ENCODE results near the gene NFU1.
A peak's percentile ranks its signal among the peaks of the same experiment; 100 is the strongest.
"Not testable (repeated sequence)": the region's sequence is repeated elsewhere in the genome, so short reads cannot be mapped to it uniquely, and the experiment has no call there.

The NFU1 gene

DNA sequence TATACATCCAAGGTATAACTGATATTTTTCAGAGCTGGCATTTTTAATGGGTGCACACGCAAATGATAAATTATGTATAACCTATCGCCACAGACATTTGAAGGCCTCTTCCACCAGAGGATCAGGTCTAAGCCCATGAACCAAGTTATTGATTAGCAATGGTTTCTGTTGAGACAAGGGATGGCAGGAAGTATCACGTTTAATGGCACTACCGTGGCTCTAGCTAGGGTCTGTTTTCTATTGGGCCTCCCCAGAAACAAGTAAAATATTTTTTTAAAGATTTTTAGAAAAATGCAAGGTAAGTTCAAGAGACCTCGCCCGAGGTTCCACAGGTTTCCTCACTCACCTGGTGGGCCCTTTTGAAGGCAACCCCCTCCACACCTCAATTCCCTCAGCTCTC lies 50.9 kb downstream of the NFU1 start:
- DNase-seq: no peak

DNA sequence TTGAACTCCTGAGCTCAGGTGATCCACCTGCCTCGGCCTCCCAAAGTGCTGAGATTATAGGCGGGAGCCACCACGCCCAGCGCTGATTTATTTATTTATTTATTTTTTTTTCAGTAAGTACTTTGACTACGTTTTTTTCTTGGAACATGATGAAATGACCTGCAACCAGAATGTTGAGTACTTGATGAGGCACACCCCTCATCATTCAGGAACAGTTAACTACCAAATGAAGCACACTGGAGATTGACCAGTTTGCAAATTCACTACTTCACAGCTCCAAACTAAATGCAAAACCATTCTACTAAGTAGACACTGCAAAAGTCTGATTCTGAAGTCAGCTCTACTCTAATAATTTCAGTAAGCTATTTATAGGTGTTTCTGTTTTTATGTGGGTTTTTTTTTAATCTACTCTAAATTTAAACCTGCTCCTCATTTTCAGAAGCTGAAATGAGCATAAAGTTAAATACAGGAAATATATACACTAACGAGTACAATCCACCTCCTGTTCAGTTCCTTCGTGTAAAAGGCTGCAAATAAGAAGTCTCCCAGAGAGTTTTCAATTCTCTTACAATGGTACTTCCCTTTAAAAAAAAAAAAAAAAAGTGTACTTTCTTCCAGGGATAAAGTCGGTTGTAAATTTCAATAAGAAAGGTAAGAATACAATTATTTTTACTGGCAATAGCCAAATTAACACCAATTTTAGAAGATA lies 51.6 kb downstream of the NFU1 start:
- DNase-seq: no peak

DNA sequence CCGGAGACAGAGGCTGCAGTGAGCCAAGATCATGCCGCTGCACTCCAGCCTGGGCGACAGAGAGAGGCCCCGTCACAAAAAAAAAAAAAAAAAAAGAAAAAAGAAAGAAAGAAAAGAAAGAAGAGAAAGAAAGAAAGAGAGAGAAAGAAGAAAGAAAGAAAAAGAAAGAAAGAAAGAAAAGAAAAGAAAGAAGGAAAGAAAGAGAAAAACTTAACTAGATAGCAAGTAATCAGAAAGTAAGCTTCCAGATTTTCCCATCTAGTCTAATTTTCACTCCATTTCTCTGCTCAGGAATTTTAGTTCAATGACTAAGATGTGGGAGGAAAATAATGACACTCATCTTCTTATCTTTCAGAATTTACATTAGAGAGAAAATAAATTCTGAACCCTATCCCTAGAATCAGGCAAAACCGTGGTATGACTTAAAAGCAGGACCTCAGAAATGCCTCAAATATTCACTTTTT lies 52.6 kb downstream of the NFU1 start:
- DNase-seq: no peak

DNA sequence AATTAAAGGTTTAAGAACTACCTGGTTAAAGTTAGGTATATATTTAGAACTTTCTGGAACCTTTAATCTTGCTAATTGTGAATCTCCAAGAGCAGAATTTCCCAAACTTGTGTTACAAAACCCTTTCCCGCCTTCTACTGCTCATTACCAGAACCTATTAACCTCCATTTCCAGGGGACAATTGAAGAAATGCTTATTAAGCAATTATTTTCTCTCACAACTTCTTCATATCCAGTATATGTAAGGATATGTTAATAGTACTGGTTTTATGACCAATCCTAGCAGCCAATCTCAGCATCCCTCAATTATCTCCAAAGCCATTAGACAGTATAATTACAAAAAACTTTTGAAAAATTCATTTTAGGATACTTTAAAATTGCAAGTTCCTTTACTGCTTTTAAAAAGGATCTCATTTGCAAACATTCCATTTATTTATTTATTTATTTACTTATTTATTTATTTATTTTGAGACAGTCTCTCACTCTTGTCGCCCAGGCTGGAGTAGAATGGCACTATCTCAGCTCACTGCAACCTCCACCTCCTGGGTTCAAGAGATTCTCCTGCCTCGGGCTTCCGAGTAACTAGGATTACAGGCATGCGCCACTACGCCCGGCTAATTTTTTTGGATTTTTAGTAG lies 53.9 kb downstream of the NFU1 start:
- no peak for DNase-seq

DNA sequence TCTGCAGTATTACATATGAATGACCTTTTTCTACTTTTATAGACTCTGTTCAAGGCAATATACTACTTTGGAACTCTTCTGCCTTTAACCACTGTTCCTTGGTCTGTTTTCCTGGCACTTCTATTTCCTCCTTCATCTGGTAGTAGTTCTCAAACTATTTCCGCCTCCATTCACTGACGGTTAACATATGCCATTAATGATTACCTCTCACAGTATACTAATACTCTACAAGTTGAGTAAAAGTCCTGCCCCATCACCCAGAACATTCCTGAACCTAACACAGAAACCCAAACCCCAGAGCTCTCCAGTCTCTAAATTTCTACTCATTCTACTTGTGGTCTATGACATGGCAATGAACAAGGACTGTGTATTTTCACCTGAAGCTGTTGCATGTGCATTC lies 54.7 kb downstream of the NFU1 start:
- DNase-seq: no peak

DNA sequence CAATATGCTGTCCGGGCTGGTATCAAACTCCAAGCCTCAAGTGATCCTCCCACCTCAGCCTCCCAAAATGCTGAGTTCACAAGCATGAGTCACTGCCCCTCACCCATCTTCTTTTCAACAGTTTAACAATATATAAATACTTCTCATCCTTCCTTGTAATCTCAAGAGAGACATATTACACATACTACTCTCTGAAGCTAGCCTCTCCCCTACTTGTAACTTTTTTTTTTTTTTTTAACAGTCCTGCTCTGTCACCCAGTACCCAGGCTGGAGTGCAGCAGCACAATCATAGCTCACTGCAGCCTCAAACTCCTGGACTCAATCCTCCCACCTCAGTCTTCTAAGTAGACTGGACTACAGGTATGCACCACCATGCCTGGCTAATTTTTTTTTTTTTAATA lies 55.9 kb downstream of the NFU1 start:
- DNase-seq: peak; percentile 22

DNA sequence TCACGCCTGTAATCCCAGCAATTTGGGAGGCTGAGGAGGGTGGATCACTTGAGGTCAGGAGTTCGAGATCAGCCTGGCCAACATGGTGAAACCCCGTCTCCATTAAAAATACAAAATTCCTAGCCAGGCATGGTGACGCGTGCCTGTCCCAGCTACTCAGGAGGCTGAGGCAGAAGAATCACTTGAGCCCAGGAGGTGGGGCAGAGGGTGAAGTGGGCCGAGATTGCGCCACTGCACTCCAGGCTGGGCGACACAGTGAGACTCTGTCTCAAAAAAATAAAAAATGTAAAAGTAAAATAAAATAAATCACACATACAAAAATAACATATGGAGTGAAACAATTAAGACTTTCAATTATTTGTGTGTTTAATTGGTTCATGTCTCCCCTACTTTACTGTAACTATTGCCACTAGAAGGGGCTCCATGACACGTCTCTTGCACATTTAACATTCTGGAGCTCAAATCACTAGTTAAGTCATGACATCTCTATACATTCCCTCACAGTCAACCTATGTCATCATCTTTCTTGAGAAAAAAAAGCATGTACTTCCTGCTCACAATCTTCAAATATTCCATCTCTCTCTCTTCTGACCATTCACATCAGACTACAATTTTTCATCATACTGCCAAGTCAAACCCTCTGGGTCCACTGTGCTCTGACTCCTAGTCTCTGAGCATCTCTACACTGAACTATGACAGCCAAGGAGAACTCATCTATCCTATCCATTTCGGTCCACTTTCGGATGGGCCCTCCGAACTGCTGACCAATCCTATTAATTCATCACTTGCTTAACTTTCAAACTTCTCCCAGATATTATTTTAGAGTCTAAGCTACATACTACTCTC lies 56.9 kb downstream of the NFU1 start:
- no peak for DNase-seq

DNA sequence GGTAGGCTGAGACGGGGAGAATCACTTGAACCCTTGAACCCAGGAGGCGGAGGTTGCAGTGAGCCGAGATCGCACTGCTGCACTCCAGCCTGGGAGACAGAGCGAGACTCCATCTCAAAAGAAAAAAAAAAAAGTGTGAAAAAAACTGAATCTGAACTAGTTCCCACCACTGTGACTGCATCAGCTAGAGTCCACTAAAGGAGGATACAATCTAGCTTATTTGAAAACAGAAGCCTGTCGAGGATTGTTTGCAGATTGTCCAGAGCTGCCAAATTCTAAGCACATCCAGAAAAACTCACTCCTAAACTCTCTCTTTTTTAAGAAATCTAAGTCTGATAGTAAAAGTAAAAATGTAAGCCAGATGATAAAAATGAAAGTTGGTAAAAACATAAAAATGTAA lies 60.8 kb downstream of the NFU1 start:
- no peak for DNase-seq

DNA sequence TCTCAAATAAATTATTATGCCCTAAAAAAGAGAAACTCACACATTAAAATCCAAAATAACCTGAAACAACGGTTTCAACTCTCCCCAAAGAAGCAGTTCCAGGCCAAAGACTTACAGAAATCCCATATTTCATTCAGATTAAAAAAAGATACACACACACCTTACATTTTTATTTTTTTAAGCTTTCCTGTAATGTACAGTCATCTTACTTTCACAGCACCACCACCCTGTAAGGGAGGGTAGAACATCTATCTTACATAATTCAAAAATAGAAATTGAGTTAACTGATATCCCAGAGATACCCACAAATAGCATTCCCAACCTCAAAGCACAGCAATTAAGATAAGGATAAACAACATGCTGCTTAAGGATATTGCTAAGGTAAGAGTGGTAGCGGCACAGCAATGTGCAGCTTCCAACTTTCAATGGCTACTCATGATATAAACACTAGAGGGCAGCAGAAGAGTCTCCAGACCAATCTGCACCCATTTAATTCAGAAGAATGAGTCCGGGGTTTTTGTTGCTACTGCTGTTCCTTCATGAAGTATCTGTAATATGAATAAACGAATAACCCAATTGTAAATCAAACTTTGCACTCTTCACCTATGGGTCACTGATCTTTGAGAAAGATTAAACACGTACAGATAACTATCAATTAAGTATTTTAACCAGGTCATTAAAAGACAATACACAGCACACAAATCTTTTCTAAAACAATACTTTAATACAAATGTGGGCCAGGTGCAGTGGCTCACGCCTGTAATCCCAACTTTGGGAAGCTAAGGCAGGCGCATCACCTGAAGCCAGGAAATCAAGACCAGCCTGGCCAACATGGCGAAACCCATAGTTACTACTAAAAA lies 61.5 kb downstream of the NFU1 start:
- peak; percentile 12 for DNase-seq

DNA sequence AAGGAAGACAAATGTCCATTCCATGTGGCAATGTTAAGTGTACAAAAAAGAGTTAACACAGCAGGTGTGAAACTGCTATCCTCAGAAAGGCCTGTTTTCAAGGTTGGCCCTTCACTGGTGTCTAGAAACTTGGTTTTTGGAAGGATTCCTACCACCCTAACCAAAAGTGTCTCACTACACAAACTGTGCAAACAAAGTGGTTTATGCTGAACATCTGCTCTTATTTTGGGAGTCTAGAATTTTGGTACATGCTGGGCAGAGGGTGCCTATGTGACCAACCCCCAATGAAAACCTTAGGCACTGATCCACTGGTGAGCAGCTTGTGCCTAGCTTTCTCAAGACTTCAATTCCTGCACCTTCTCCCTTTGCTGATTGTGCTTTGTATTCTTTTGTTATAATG lies 64.5 kb downstream of the NFU1 start:
- no peak for DNase-seq

DNA sequence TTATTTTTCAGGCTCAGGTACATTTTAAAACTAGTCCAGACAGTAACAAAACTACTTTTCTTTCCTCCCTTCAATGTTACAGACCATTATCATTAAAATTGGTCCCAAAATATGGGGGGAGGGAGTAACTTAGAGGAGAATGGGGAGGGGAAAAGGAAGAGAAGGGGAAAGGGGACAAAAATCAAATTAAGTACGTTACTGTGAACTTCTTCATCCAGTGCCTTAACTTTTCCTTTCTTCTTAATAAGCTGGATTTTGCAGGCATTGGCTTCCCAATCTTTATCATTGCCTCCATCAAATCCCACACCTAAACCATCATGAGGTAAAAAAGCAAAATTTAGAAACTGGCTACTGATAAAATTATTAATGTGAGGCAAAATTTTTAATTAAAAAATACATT lies 67.4 kb downstream of the NFU1 start:
- DNase-seq: no peak

DNA sequence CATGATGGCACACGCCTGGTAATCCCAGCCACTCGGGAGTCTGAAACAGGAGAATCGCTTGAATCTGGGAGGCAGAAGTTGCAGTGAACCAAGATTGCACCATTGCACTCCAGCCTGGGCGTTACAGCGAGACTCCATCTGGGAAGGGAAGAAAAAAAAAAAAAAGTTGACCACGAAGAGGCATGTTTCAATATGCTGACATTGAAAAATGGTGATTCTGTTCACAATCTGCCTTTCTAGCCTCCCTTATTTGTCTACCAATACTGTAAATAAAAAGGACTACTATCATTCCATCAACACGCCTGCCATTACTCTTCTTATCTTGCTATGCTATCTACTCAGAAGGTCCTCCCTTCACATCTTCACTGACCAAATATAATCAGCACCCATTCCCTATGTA lies 68.6 kb downstream of the NFU1 start:
- no peak for DNase-seq

DNA sequence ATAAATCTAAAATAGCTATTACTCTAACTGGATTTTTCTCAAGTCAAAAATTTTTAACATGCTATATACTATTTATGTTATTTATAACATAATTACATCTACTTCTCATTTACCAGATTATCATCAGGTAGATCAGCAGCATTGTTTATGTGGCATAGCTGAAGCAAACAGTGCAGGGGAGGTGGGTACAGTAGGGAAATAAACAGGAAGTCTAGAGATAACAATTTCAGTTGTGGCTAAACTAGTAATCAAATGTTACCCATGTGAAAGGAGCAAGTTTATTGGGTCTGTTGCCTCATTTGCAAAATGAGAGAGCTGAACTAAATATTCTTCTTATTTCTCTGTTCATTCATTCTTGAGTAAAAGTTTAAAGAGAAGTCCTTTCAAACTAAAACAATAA lies 77.9 kb downstream of the NFU1 start:
- no peak for DNase-seq

DNA sequence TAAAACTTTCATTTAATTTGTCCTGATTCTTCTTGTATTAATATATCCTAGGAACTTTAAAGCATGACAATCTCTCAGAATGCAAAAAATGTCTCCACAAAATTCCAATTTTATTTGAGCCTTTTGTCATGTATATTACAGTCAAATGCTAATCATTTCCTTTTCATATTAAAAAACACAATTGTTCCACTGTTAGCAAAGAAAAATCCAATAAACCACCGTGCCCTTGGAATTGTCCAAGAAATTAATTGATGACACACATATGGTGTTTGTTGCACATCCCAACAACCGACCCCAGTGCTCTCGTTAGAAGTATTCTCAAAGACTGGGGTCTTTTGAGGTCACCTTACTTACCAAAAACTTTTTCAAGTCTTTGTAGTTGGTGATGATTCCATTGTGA lies 78.3 kb downstream of the NFU1 start:
- no peak for DNase-seq

DNA sequence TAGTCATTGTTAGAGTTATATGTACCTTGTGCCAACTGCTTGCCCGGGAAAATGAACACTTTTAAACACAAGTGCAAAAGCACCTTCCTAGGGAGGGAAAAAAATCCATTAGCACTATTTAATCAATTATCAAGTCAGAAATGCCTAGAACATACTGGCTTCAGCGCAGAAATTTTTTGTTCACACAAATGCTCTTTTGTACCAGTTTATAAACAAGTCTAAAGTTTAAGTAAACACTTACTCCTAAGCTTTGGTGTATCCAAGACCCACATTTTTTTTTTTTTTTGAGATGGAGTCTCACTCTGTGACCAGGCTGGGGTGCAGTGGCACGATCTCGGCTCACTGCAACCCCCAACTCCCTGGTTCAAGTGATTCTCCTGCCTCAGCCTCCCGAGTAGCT lies 80.8 kb downstream of the NFU1 start:
- DNase-seq: no peak

DNA sequence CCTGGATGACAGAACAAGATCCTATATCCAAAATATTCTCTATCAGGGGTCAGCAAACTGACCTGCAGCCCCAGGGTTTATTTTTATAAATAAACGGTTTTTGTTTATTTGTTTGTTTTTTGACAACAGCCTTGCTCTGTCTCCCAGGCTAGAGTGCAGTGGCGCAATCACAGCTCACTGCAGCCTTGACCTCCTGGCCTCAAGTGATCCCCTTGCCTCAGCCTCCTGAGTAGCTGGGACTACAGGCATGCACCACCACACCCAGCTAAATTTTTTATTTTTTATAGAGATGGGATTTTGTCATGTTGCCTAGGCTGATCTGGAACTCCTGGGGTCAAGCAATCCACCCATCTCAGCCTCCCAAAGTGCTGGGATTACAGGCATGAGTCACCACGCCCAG lies 82.3 kb downstream of the NFU1 start:
- DNase-seq: not testable (repeated sequence)

DNA sequence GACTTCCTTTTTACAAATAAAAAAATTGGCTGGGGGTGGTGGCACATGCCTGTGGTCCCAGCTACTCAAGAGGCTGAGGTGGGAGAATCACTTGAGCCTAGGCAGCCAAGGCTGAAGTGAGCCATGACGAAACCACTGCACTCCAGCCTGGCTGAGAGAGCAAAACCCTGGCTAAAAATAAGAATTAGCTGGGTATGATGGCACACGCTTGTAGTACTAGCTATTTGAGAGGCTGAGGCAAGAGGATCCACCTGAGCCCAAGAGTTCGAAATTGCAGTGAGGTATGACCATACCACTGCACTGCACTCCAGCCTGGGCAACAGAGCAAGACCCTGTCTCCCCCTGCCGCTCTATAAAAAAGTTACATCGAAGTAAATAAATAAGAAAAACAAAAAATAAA lies 83.9 kb downstream of the NFU1 start:
- no peak for DNase-seq

DNA sequence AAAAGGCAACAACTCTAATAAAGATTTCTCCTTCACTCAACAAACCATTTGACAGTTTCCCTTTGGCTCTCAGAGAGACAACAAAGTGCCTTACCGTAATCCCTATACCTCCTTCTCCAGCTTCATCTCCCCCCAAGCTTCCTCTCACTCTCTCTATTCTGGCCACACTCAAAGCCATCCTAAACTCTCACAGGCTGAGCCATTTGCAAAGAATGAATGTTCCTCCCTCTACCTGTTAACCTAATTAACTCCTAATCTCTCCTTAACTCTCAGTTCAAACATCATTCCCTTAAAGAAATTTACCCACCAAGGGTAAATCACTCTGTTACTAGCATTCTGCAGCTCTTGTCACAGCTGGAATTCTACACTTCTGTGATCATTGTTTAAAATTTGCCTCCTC lies 88.5 kb downstream of the NFU1 start:
- DNase-seq: no peak

Measured in stimulated activated CD4-positive, alpha-beta T cell treated with anti-CD3 and anti-CD28 coated beads, Interleukin-4, amount 100 ng/mL, for 24 hours (primary cell).